PC-3 (cell line): ENCODE data around the gene MAPK8. TPM values are rescaled to one million over a fixed set of nuclear protein-coding genes. Genes with fewer than 3 reads are reported as not detected.

ENCODE experiments used
- ATAC-seq: fragments of 200-7000 bp; cut with Tn5 transposase; 2 replicates; pipeline ENCODE4 v1.9.1; 2020; ENCODE audit warnings: mild to moderate bottlenecking, moderate library complexity
- BruUV-seq: library from RNA; stranded (reverse); fragments of 400-500 nt; replicated peaks from 2 replicates; lab custom pipeline; 2021; lab: Mats Ljungman, UMichigan
- CTCF ChIA-PET: fragments of 300-600 bp; sonication (Branson Sonifier 250); formaldehyde crosslinking; loops from one replicate; lab custom pipeline; 2022; ENCODE audit warnings: antibody characterized with exemption; lab: Charles Lee
- POLR2A ChIA-PET: fragments of 300-600 bp; sonication (Branson Sonifier 250); formaldehyde crosslinking; loops from one replicate; lab custom pipeline; 2022; ENCODE audit warnings: antibody characterized with exemption; ENCODE audit not compliant: unreplicated experiment; lab: Charles Lee
- DNase-seq: peaks from one replicate; pipeline ENCODE4 v3.0.0-alpha.2; 2015
- H2AFZ ChIP-seq: fragments of 300-600 bp; sonication (generic); 2 replicates; pipeline ENCODE4 v1.6.0; 2016; ENCODE audit warnings: antibody characterized with exemption, low read length
- H3F3A ChIP-seq: fragments of 300-600 bp; sonication (generic); one replicate; pipeline ENCODE4 v1.6.0; 2017; ENCODE audit warnings: antibody characterized with exemption, low read length, control low read depth, mild to moderate bottlenecking; ENCODE audit not compliant: unreplicated experiment
- H3K27ac ChIP-seq: fragments of 300-600 bp; sonication (generic); 2 replicates; pipeline ENCODE4 v1.5.1; 2016; ENCODE audit warnings: mild to moderate bottlenecking, low read length
- H3K27me3 ChIP-seq: fragments of 300-600 bp; sonication (generic); 2 replicates; pipeline ENCODE4 v1.6.1; 2016; ENCODE audit warnings: low read length, mixed read lengths
- H3K36me3 ChIP-seq: fragments of 300-600 bp; sonication (generic); 2 replicates; pipeline ENCODE4 v1.6.1; 2016; ENCODE audit warnings: low read depth, mixed run types, low read length, mixed read lengths
- H3K4me1 ChIP-seq: fragments of 300-600 bp; sonication (generic); 2 replicates; pipeline ENCODE4 v1.5.1; 2016; ENCODE audit warnings: low read length; ENCODE audit not compliant: insufficient read depth
- H3K4me2 ChIP-seq: fragments of 300-600 bp; sonication (generic); 2 replicates; pipeline ENCODE4 v1.6.0; 2016; ENCODE audit warnings: low read length
- H3K4me3 ChIP-seq: fragments of 300-600 bp; sonication (generic); 2 replicates; pipeline ENCODE4 v1.5.1; 2016; ENCODE audit warnings: mild to moderate bottlenecking, low read length, mixed read lengths
- H3K79me2 ChIP-seq: fragments of 300-600 bp; sonication (generic); 2 replicates; pipeline ENCODE4 v1.6.1; 2017; ENCODE audit warnings: low read length, mixed read lengths
- H3K9ac ChIP-seq: fragments of 300-600 bp; sonication (generic); 2 replicates; pipeline ENCODE4 v1.6.0; 2016; ENCODE audit warnings: mild to moderate bottlenecking, low read length
- H3K9me2 ChIP-seq: fragments of 300-600 bp; sonication (generic); replicated peaks from 2 replicates; pipeline ENCODE4 v1.6.1; 2016; ENCODE audit warnings: mixed run types, low read length, mixed read lengths
- H3K9me3 ChIP-seq: fragments of 300-600 bp; sonication (generic); 2 replicates; pipeline ENCODE4 v1.6.1; 2016; ENCODE audit warnings: low read length, mixed read lengths
- H4K20me1 ChIP-seq: fragments of 300-600 bp; sonication (generic); 2 replicates; pipeline ENCODE4 v1.6.1; 2016; ENCODE audit warnings: low read length, mixed read lengths
- CTCF ChIP-seq: fragments of 300-600 bp; sonication (generic); conservative IDR thresholded peaks from 2 replicates; pipeline ENCODE4 v1.5.1; 2017; ENCODE audit warnings: antibody characterized with exemption, low read depth, mild to moderate bottlenecking, low read length
- EZH2 ChIP-seq: fragments of 300-600 bp; sonication (generic); IDR thresholded peaks from one replicate; pipeline ENCODE4 v1.6.1; 2017; ENCODE audit warnings: antibody characterized with exemption, mild to moderate bottlenecking, low read length; ENCODE audit not compliant: unreplicated experiment
- EZH2phosphoT487 ChIP-seq: fragments of 300-600 bp; sonication (generic); IDR thresholded peaks from 2 replicates; pipeline ENCODE4 v1.6.1; 2018; ENCODE audit warnings: mild to moderate bottlenecking, antibody characterized with exemption, low read length, borderline replicate concordance
- intact Hi-C: fragments of 100-400 bp; cut with micrococcal nuclease; formaldehyde crosslinking; loops from 2 replicates; pipeline ENCODE4 v1.9.0; 2023
- total RNA-seq: library from RNA; depleted of rRNA; stranded (reverse); fragments of >200 nt; gene quantifications from 2 replicates; pipeline ENCODE4 v1.2.3, GENCODE V29; 2014

The MAPK8 gene
- total RNA-seq, 1 experiment from 2014 or later = 26.6 TPM

- Histone ChIP-seq H3F3A (no peaks in the 10 kb centered on the region), H3K9me3 (no peaks in the 10 kb centered on the region), H4K20me1 (no peaks in the 10 kb centered on the region), H3K27ac (no peak overlapping the region), H2AFZ (no peak overlapping the region), H3K4me3 (no peak overlapping the region), H3K36me3 (no peaks in the 10 kb centered on the region), H3K4me2 (no peak overlapping the region), H3K4me1 (peaks cover 5% of the 10 kb centered on the region; the same call in 1 of the 2 replicates), H3K79me2 (no peaks in the 10 kb centered on the region), H3K27me3 (no peaks in the 10 kb centered on the region), H3K9ac (no peak overlapping the region), H3K9me2 (no peaks in the 10 kb centered on the region)
- BruUV-seq = no TSS peak
- ATAC-seq = peak; percentile 28; the same call in 1 of the 2 replicates
- ChIA-PET POLR2A (no interaction called here), CTCF (interaction anchor here (0.6 to 1.5 kb wide), 5 partner anchors 52 to 211 kb away, joined by 3 to 16 read pairs (median 3); no protein-coding TSS in a partner anchor)
- intact Hi-C loops = loop anchor here (1.0 kb wide), 1 partner anchor 61 kb away; no protein-coding TSS in a partner anchor
- TF ChIP-seq EZH2phosphoT487 (no peak), CTCF (no peak; the same call in 1 of the 2 replicates), EZH2 (no peak)
- peak; percentile 59 for DNase-seq
Observed at GRCh38 chr10:48444861-48445841, 138.7 kb downstream of the MAPK8 start.

GRCh38 chr10:48445932-48446331 lies 139.5 kb downstream of the MAPK8 start:
- ChIA-PET CTCF (no interaction called here), POLR2A (no interaction called here)
- no peaks in the 10 kb centered on the region for H3F3A ChIP-seq
- no peak overlapping the region for H3K9ac ChIP-seq
- H3K4me2 ChIP-seq = no peak overlapping the region
- H3K9me3 ChIP-seq = no peaks in the 10 kb centered on the region
- no peak for DNase-seq
- intact Hi-C loops = no loop called here
- H3K79me2 ChIP-seq = no peaks in the 10 kb centered on the region
- ATAC-seq = no peak
- no peak overlapping the region for H3K27ac ChIP-seq
- BruUV-seq = no TSS peak
- H3K9me2 ChIP-seq = no peaks in the 10 kb centered on the region
- no peak overlapping the region for H2AFZ ChIP-seq
- H3K27me3 ChIP-seq = no peaks in the 10 kb centered on the region
- no peaks in the 10 kb centered on the region for H3K36me3 ChIP-seq
- H4K20me1 ChIP-seq = no peaks in the 10 kb centered on the region
- no peak for TF ChIP-seq EZH2
- no peak for TF ChIP-seq EZH2phosphoT487
- no peak for TF ChIP-seq CTCF
- no peak overlapping the region for H3K4me3 ChIP-seq
- H3K4me1 ChIP-seq = peaks cover 5% of the 10 kb centered on the region; the same call in 1 of the 2 replicates
